Kidney (tissue), 14 donors: ENCODE measurements around the gene GPSM1. TPM values are rescaled to one million over a fixed set of nuclear protein-coding genes. Genes with fewer than 3 reads are reported as not detected.

Experiments
- DNase-seq, 5 donors: peaks; one replicate each; pipeline ENCODE4 v3.0.0-alpha.2; 2013 to 2020
- FAIRE-seq: peaks from 2 replicates; lab custom pipeline; 2012; peaks lifted over from hg19 to GRCh38; lab: Jason Lieb, UNC
- H3K27ac ChIP-seq, 2 donors: one replicate each; pipeline ENCODE4 v1.7.0; 2013; ENCODE audit warnings: low read depth in 2 of 2, low read length in 2 of 2, inconsistent platforms in 1 of 2
- H3K27me3 ChIP-seq: one replicate; pipeline ENCODE4 v1.7.1; 2013; ENCODE audit warnings: low read length, inconsistent platforms; ENCODE audit not compliant: control insufficient read depth, insufficient read depth
- H3K36me3 ChIP-seq, 3 donors: one replicate each; pipeline versions ENCODE4 v1.7.0 to v1.7.1; 2013; ENCODE audit warnings: low read length in 3 of 3, control low read depth in 1 of 3, inconsistent platforms in 1 of 3; ENCODE audit not compliant: insufficient read depth in 3 of 3, control insufficient read depth in 2 of 3
- H3K4me1 ChIP-seq, 3 donors: one replicate each; pipeline versions ENCODE4 v1.7.0 to v1.7.1; 2013; ENCODE audit warnings: low read length in 3 of 3, inconsistent platforms in 1 of 3, low read depth in 1 of 3; ENCODE audit not compliant: control insufficient read depth in 2 of 3, insufficient read depth in 2 of 3
- H3K4me3 ChIP-seq, 3 donors: one replicate each; pipeline versions ENCODE4 v1.7.0 to v1.8.1; 2013; ENCODE audit warnings: low read length in 3 of 3, control low read depth in 1 of 3, inconsistent platforms in 1 of 3
- H3K9ac ChIP-seq, 3 donors: one replicate each; pipeline versions ENCODE4 v1.7.0 to v1.7.1; 2013; ENCODE audit warnings: low read length in 3 of 3, control low read depth in 1 of 3, inconsistent platforms in 1 of 3
- H3K9me3 ChIP-seq, 3 donors: one replicate each; pipeline versions ENCODE4 v1.7.0 to v1.7.1; 2013; ENCODE audit warnings: low read length in 3 of 3, control low read depth in 1 of 3, inconsistent platforms in 1 of 3; ENCODE audit not compliant: control insufficient read depth in 2 of 3, insufficient read depth in 1 of 3
- intact Hi-C: fragments of 100-400 bp; cut with DNase I; formaldehyde crosslinking; loops from one replicate; pipeline ENCODE4 v1.11.1; 2022
- polyA plus RNA-seq: library from polyadenylated mRNA; stranded (reverse); fragments of 350-450 nt; fragmentation: Illumina TruSeq; extraction: RNeasy Lipid Tissue Mini Kit (QIAGEN cat#74804); gene quantifications from one replicate; pipeline ENCODE4 v1.2.3, GENCODE V29; 2014; ENCODE audit warnings: low read depth, low replicate concordance; ENCODE audit not compliant: insufficient read depth
- total RNA-seq: library from RNA; stranded (reverse); fragmentation: NEBNext Ultra II Directional; extraction: Animal tissue kit (Norgen Biotek cat#: 25700); gene quantifications from one replicate; pipeline ENCODE4 v1.2.1, GENCODE V29; 2021
- TF ChIP-seq, protein P1 (sequence below): IDR thresholded peaks from 3 replicates; pipeline ENCODE4 v1.5.1; 2012; ENCODE audit warnings: mild to moderate bottlenecking, moderate library complexity, borderline replicate concordance; ENCODE audit not compliant: insufficient read depth; ENCODE audit errors: extremely low read depth
- donor health status: control.
- donor health status: control.
- donor health status: control.
- donor health status: control.
- donor health status: control.
- donor health status: DM: yes; HTN: yes; CAD: no.
- donor health status: Normal renal cell carcinoma (clear cell type).

GPSM1 gene
- total and polyA plus RNA-seq, 2 donors from 2014 or later = 11.6 to 11.9 TPM

DNA sequence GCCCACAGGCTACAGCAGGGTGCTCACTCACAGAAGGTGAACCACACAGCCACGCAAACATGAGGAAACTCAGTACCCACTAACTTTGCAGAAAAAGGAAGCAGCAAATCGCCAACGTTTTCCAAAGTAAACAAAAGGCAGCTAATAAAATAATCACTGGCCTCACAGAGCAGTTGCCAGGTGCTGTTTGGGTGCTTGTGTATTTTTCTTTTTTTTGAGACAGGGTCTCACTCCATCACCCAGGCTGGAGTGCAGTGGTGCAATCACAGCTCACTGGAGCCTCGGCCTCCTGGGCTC is 68.8 kb downstream of the GPSM1 start:
- FAIRE-seq = no peak
- Histone ChIP-seq H3K36me3 (peaks cover 0 to 30% (median 22%) of the 10 kb centered on the region in 3 donors), H3K9me3 (no peaks in the 10 kb centered on the region)

DNA sequence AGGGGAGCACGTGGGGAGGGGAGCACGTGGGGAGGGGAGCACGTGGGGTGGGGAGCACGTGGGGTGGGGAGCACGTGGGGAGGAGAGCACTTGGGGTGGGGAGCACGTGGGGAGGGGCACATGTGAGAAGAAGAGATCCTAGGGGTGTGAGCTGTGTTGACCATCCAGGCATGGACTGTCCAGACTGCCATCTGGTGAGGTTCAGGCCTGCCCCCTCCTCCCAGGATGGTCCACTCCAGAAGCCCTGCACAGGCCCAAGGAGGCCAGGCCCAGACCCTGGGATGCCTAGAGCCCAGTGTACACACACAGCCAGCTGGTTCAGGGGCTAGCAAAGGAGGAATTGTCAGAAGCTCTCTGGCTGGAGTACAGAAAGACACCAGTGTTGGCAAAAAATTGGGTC is 70.3 kb downstream of the GPSM1 start:
- Histone ChIP-seq H3K27ac (no peak overlapping the region), H3K36me3 (peaks cover 0 to 30% (median 17%) of the 10 kb centered on the region in 3 donors), H3K4me1 (peaks cover 0 to 14% (median 4%) of the 10 kb centered on the region in 3 donors), H3K4me3 (no peak overlapping the region), H3K9ac (no peak overlapping the region), H3K9me3 (no peaks in the 10 kb centered on the region), H3K27me3 (no peaks in the 10 kb centered on the region)
- intact Hi-C loops = no loop called here
- FAIRE-seq = no peak
- TF ChIP-seq, protein P1, sequence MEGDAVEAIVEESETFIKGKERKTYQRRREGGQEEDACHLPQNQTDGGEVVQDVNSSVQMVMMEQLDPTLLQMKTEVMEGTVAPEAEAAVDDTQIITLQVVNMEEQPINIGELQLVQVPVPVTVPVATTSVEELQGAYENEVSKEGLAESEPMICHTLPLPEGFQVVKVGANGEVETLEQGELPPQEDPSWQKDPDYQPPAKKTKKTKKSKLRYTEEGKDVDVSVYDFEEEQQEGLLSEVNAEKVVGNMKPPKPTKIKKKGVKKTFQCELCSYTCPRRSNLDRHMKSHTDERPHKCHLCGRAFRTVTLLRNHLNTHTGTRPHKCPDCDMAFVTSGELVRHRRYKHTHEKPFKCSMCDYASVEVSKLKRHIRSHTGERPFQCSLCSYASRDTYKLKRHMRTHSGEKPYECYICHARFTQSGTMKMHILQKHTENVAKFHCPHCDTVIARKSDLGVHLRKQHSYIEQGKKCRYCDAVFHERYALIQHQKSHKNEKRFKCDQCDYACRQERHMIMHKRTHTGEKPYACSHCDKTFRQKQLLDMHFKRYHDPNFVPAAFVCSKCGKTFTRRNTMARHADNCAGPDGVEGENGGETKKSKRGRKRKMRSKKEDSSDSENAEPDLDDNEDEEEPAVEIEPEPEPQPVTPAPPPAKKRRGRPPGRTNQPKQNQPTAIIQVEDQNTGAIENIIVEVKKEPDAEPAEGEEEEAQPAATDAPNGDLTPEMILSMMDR = no peak
- DNase-seq = no peak

More for the DNA sequence above, 68.8 kb downstream of the GPSM1 start:
- TF ChIP-seq, protein P1 = no peak
- no peak for DNase-seq
- H3K27me3 ChIP-seq = no peaks in the 10 kb centered on the region
- intact Hi-C loops = no loop called here
- no peak overlapping the region for H3K4me3 ChIP-seq
- H3K4me1 ChIP-seq = peaks cover 0 to 14% (median 4%) of the 10 kb centered on the region in 3 donors
- H3K27ac ChIP-seq = no peak overlapping the region
- H3K9ac ChIP-seq = no peak overlapping the region

DNA sequence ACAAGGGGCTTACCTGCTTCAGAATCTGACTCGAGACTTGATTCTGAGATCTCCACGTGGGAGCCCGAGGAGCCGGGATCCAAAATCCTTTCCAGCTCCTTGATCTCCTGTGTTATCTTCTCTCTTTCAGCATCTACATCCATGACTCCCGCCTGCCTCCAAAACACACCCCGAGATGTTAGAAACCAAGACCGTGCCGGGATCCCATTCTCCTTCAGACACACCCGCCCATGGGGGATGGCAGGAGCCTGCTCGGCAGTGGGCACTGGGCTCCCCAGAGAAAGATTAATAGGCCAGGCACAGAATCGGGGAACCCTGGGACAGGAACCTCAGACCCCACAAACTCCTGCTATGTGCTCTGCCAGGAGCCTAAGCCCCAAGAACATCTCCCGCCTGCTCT is 70.9 kb downstream of the GPSM1 start:
- intact Hi-C loops = no loop called here
- TF ChIP-seq, protein P1 = no peak
- no peak overlapping the region for H3K9ac ChIP-seq
- no peaks in the 10 kb centered on the region for H3K9me3 ChIP-seq
- H3K4me1 ChIP-seq = peaks cover 0 to 14% (median 4%) of the 10 kb centered on the region in 3 donors
- no peak for DNase-seq
- no peak overlapping the region for H3K4me3 ChIP-seq
- peaks cover 0 to 30% (median 14%) of the 10 kb centered on the region in 3 donors for H3K36me3 ChIP-seq
- no peak for FAIRE-seq
- no peaks in the 10 kb centered on the region for H3K27me3 ChIP-seq
- no peak overlapping the region for H3K27ac ChIP-seq
